HG02885 (cell line): ENCODE results near the gene UTS2B.

ENCODE experiments used
- ATAC-seq: cut with Tn5 transposase; IDR thresholded peaks from one replicate; pipeline ENCODE4 v1.9.1; 2021; ENCODE audit warnings: mild to moderate bottlenecking; ENCODE audit not compliant: unreplicated experiment, poor library complexity

The UTS2B gene

GRCh38 chr3:191328383-191328961, 1.9 kb downstream of the UTS2B start:
- ATAC-seq = no peak

- ATAC-seq = no peak
These were observed 2.8 kb downstream of the UTS2B start for GRCh38 chr3:191327526-191327925.

- ATAC-seq = no peak
These were observed 5.4 kb downstream of the UTS2B start for GRCh38 chr3:191324936-191325335.

GRCh38 chr3:191321019-191321767, 9.1 kb downstream of the UTS2B start:
- ATAC-seq = no peak

- no peak for ATAC-seq
These were observed 10.0 kb downstream of the UTS2B start for GRCh38 chr3:191320316-191320715.

GRCh38 chr3:191316876-191317603, 13.3 kb downstream of the UTS2B start:
- ATAC-seq = no peak

- no peak for ATAC-seq
These were observed 16.1 kb downstream of the UTS2B start for GRCh38 chr3:191314109-191314728.

- no peak for ATAC-seq
These were observed 17.0 kb downstream of the UTS2B start for GRCh38 chr3:191313296-191313695.

GRCh38 chr3:191307341-191307740, 23.0 kb downstream of the UTS2B start:
- no peak for ATAC-seq

- ATAC-seq = no peak
These were observed 23.9 kb downstream of the UTS2B start for GRCh38 chr3:191306428-191306827.

GRCh38 chr3:191303596-191303995, 26.7 kb downstream of the UTS2B start:
- no peak for ATAC-seq

GRCh38 chr3:191302451-191302850, 27.9 kb downstream of the UTS2B start:
- ATAC-seq = no peak

- ATAC-seq = no peak
These were observed 28.4 kb downstream of the UTS2B start for GRCh38 chr3:191301782-191302411.

- peak; percentile 77 for ATAC-seq
These were observed 29.3 kb downstream of the UTS2B start for GRCh38 chr3:191301017-191301416.

GRCh38 chr3:191300422-191300821, 29.9 kb downstream of the UTS2B start:
- no peak for ATAC-seq

GRCh38 chr3:191298846-191299245, 31.5 kb downstream of the UTS2B start:
- no peak for ATAC-seq

- ATAC-seq = peak; percentile 85
These were observed 34.2 kb downstream of the UTS2B start for GRCh38 chr3:191296041-191296541.

- ATAC-seq = no peak
These were observed 36.0 kb downstream of the UTS2B start for GRCh38 chr3:191294291-191294690.

- ATAC-seq = no peak
These were observed 37.9 kb downstream of the UTS2B start for GRCh38 chr3:191292243-191293015.
